CD4-positive, CD25-positive, alpha-beta regulatory T cell (primary cell): ENCODE measurements around the gene RPUSD4. TPM values are rescaled to one million over a fixed set of nuclear protein-coding genes. Genes with fewer than 3 reads are reported as not detected.
A peak's percentile ranks its signal among the peaks of the same experiment; 100 is the strongest.

ENCODE experiments used
- ATAC-seq, 2 donors: fragments of 150-1000 bp; cut with Tn5 transposase; one replicate each; pipeline ENCODE4 v1.10.0; 2021; ENCODE audit warnings: low read depth in 2 of 2, moderate number of reproducible peaks in 2 of 2, moderate library complexity in 1 of 2
- DNase-seq, 3 donors: peaks; one replicate each; pipeline versions ENCODE4 v3.0.0 to v3.0.0-alpha.2; 2012 to 2022; ENCODE audit warnings: mixed read lengths in 1 of 3
- H3K27ac ChIP-seq: one replicate; pipeline ENCODE4 v1.7.0; 2013; ENCODE audit warnings: mild to moderate bottlenecking, low read length; ENCODE audit not compliant: insufficient read depth, poor library complexity, severe bottlenecking
- H3K27me3 ChIP-seq: one replicate; pipeline ENCODE4 v1.7.0; 2013; ENCODE audit warnings: low read length; ENCODE audit not compliant: control insufficient read depth, insufficient read depth
- H3K36me3 ChIP-seq: one replicate; pipeline ENCODE4 v1.7.0; 2013; ENCODE audit warnings: mild to moderate bottlenecking, low read length, moderate library complexity; ENCODE audit not compliant: control insufficient read depth, insufficient read depth
- H3K4me1 ChIP-seq: 2 replicates; pipeline ENCODE4 v1.7.0; 2013; ENCODE audit warnings: mild to moderate bottlenecking, low read length; ENCODE audit not compliant: insufficient read depth, control insufficient read depth, poor library complexity, severe bottlenecking
- H3K4me3 ChIP-seq: one replicate; pipeline ENCODE4 v1.7.0; 2013; ENCODE audit warnings: low read depth, mild to moderate bottlenecking, low read length, moderate library complexity
- H3K9me3 ChIP-seq, 2 experiments: 1 replicate in 1 of 2; 2 replicates in 1 of 2; pipeline ENCODE4 v1.7.0; 2013; ENCODE audit warnings: low read length in 2 of 2, mild to moderate bottlenecking in 1 of 2, moderate library complexity in 1 of 2; ENCODE audit not compliant: control insufficient read depth in 2 of 2
- H3K27ac Mint-ChIP-seq, 3 donors: one replicate each; pipeline ENCODE4 v1.8.0; 2020 to 2022; ENCODE audit warnings: mild to moderate bottlenecking in 3 of 3, mixed read lengths in 3 of 3, moderate library complexity in 2 of 3
- H3K27me3 Mint-ChIP-seq: one replicate; pipeline ENCODE4 v1.8.0; 2022; ENCODE audit warnings: mild to moderate bottlenecking, mixed read lengths
- H3K36me3 Mint-ChIP-seq: one replicate; pipeline ENCODE4 v1.8.0; 2020; ENCODE audit warnings: mixed read lengths
- H3K4me1 Mint-ChIP-seq, 4 donors: one replicate each; pipeline ENCODE4 v1.8.0; 2020 to 2022; ENCODE audit warnings: mixed read lengths in 4 of 4, mild to moderate bottlenecking in 1 of 4
- H3K4me3 Mint-ChIP-seq, 4 donors: one replicate each; pipeline ENCODE4 v1.8.0; 2020 to 2022; ENCODE audit warnings: mild to moderate bottlenecking in 4 of 4, mixed read lengths in 4 of 4, moderate library complexity in 3 of 4
- H3K9me3 Mint-ChIP-seq, 7 donors: one replicate each; pipeline ENCODE4 v1.8.0; 2020 to 2022; ENCODE audit warnings: mixed read lengths in 7 of 7, mild to moderate bottlenecking in 3 of 7, moderate library complexity in 2 of 7
- polyA plus RNA-seq, 4 donors: library from polyadenylated mRNA; unstranded; fragments of 300-500 nt; fragmentation: Illumina TruSeq; gene quantifications; one replicate each; pipeline ENCODE4 v1.2.3, GENCODE V29; 2021
- total RNA-seq: library from RNA; stranded (reverse); gene quantifications from one replicate; pipeline ENCODE4 v1.2.3, GENCODE V29; 2022

Gene RPUSD4
- total and polyA plus RNA-seq, 5 donors from 2014 or later = 20.0 to 34.8 (median 25.0) TPM

DNA sequence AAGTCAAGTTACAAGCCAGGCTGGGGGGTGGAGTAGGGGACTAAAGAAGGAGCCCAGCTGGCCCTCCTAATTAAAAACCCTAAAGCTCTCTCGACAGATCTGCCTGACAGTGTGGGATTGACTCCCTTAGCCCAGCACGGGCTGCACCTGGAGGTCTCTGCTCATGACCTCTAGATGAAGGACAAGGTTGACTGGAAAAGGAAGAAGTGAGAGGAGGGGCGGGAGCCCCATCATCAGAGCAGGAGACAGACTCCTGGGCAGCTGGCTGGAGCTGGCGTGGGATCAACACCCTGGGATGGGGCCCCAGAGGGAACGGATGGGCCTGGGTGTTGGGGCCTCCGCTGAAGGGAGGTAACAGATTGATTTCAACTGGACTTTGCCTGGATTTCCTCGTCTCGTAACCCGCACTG lies 46.1 kb downstream of the RPUSD4 start:
- Histone ChIP-seq H3K36me3 (no peaks in the 10 kb centered on the region), H3K27me3 (no peaks in the 10 kb centered on the region), H3K9me3 (no peaks in the 10 kb centered on the region), H3K4me1 (no peaks in the 10 kb centered on the region), H3K27ac (no peak overlapping the region), H3K4me3 (no peak overlapping the region)
- Mint-ChIP-seq H3K9me3 (peaks cover 0 to 2% (median 0%) of the 10 kb centered on the region in 7 donors), H3K4me3 (no peak overlapping the region), H3K27me3 (peaks cover 12% of the 10 kb centered on the region), H3K36me3 (no peaks in the 10 kb centered on the region), H3K27ac (no peak overlapping the region), H3K4me1 (peaks cover 0 to 5% (median 1%) of the 10 kb centered on the region in 4 donors)
- ATAC-seq = no peak
- DNase-seq = no peak

DNA sequence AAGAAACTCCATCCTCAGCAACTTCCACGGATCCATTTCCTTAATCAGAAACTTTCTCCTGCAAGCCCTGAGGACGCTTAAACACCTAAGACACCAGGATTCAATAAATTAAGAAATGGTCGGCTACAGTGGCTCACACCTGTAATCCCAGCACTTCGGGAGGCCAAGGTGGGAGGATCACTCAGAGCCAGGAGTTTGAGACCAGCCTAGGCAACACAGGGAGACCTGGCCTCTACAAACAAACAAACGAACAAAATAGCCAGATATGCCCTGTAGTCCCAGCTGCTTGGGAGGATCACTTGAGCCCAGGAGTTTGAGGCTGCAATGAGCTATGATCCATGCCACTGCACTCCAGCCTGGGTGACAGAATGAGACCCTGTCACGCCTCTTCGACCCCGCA lies 46.7 kb downstream of the RPUSD4 start:
- peaks cover 0 to 5% (median 1%) of the 10 kb centered on the region in 4 donors for H3K4me1 Mint-ChIP-seq
- no peaks in the 10 kb centered on the region for H3K9me3 ChIP-seq
- no peaks in the 10 kb centered on the region for H3K36me3 Mint-ChIP-seq
- H3K27me3 Mint-ChIP-seq = peaks cover 12% of the 10 kb centered on the region
- H3K27me3 ChIP-seq = no peaks in the 10 kb centered on the region
- no peaks in the 10 kb centered on the region for H3K36me3 ChIP-seq
- no peak overlapping the region for H3K4me3 ChIP-seq
- peaks cover 0 to 2% (median 0%) of the 10 kb centered on the region in 7 donors for H3K9me3 Mint-ChIP-seq
- DNase-seq = no peak
- no peak overlapping the region for H3K27ac Mint-ChIP-seq
- no peaks in the 10 kb centered on the region for H3K4me1 ChIP-seq
- H3K27ac ChIP-seq = no peak overlapping the region
- H3K4me3 Mint-ChIP-seq = no peak overlapping the region
- ATAC-seq = no peak

DNA sequence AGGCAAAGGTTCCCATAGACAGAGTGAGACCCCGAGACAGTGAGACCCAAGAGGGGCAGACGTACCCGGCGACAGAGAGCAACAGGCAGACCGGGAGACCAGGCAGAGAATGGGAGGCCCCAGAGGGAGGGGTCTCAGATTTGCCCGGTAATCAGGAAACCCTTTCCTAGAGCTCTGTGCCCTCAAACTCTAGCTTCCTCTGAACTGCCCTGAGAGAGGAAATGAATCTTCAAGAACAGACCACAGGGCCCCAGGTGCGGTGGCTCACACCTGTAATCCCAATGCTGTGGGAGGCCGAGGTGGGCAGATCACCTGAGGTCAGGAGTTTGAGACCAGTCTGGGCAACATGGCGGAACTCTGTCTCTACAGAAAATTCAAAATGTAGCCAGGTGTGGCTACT lies 47.7 kb downstream of the RPUSD4 start:
- no peaks in the 10 kb centered on the region for H3K9me3 ChIP-seq
- Mint-ChIP-seq H3K4me1 (peaks cover 0 to 5% (median 1%) of the 10 kb centered on the region in 4 donors), H3K27me3 (peaks cover 12% of the 10 kb centered on the region), H3K36me3 (no peaks in the 10 kb centered on the region), H3K4me3 (no peak overlapping the region), H3K9me3 (no peaks in the 10 kb centered on the region), H3K27ac (no peak overlapping the region)
- no peak overlapping the region for H3K27ac ChIP-seq
- H3K27me3 ChIP-seq = no peaks in the 10 kb centered on the region
- H3K4me3 ChIP-seq = no peak overlapping the region
- no peaks in the 10 kb centered on the region for H3K4me1 ChIP-seq
- DNase-seq (peak in 1 of 3 donors; percentile 31), ATAC-seq (no peak)
- no peaks in the 10 kb centered on the region for H3K36me3 ChIP-seq

- H3K9me3 ChIP-seq = no peaks in the 10 kb centered on the region
- no peaks in the 10 kb centered on the region for H3K36me3 ChIP-seq
- H3K4me3 Mint-ChIP-seq = no peak overlapping the region
- no peak overlapping the region for H3K27ac Mint-ChIP-seq
- no peaks in the 10 kb centered on the region for H3K9me3 Mint-ChIP-seq
- no peaks in the 10 kb centered on the region for H3K4me1 ChIP-seq
- ATAC-seq (no peak), DNase-seq (no peak)
- H3K4me1 Mint-ChIP-seq = peaks cover 0 to 5% (median 1%) of the 10 kb centered on the region in 4 donors
- H3K4me3 ChIP-seq = no peak overlapping the region
- H3K27me3 ChIP-seq = no peaks in the 10 kb centered on the region
- no peak overlapping the region for H3K27ac ChIP-seq
- H3K27me3 Mint-ChIP-seq = peaks cover 9% of the 10 kb centered on the region
- no peaks in the 10 kb centered on the region for H3K36me3 Mint-ChIP-seq
These were observed 48.3 kb downstream of the RPUSD4 start for GRCh38 chr11:126163074-126163700.

DNA sequence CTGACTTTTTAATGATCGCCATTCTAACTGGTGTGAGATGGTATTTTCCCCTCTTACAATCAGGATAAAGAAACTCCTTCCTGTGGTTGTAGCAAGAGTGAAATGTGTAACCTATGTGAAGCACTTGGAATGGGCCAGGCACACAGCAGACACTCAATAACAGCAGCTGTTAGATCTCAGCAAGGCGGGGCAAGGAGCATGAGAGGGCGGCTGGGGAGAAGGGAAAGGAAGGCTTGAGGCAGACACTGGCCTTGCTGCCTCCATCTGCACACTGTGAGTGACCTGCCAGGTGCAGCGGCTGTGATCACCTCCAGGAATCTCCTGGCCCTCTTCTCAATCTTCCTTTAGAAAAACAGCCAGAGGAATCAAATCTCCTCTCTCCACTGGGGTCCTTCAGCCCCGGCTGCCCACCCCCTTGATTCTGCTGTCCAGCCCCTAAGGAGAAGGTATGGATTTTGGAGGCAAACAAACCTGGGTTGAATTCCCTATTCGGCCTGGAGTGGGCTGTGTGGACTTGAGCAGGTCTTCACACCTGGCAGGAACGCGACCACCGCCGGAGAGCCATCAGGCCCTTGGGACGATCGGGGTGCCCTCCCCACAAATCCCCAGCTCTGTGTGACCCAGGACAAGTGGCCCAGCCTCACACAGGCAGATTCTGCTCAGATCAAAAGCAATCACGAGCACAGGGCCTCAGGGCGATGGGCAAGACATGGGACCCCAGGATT lies 49.0 kb downstream of the RPUSD4 start:
- Mint-ChIP-seq H3K27me3 (peaks cover 8% of the 10 kb centered on the region), H3K9me3 (no peaks in the 10 kb centered on the region), H3K27ac (no peak overlapping the region), H3K4me1 (peaks cover 0 to 5% (median 1%) of the 10 kb centered on the region in 4 donors), H3K4me3 (no peak overlapping the region), H3K36me3 (no peaks in the 10 kb centered on the region)
- ATAC-seq (no peak), DNase-seq (no peak)
- Histone ChIP-seq H3K27me3 (no peaks in the 10 kb centered on the region), H3K4me3 (no peak overlapping the region), H3K36me3 (no peaks in the 10 kb centered on the region), H3K27ac (no peak overlapping the region), H3K4me1 (no peaks in the 10 kb centered on the region), H3K9me3 (no peaks in the 10 kb centered on the region)

DNA sequence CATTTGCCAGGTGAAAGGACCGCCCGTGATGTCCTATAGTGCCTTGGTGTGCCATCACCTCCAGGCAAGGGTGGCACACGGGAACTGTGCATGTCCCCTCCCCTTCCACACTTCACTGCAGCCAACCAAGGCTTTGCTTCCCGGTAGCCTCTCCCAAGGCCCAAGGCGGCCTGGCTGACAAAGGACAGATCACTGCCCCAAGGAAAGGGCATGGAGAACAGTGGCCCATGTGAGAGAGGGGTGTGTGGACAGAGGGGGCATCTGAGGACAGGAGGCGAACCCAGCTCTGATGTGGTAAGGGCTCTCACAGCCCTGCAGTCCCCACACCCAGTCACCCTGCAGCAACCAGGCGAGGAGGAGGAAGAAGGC lies 50.4 kb downstream of the RPUSD4 start:
- H3K27ac ChIP-seq = no peak overlapping the region
- no peak for DNase-seq
- H3K27me3 ChIP-seq = no peaks in the 10 kb centered on the region
- H3K4me1 ChIP-seq = no peaks in the 10 kb centered on the region
- no peak overlapping the region for H3K4me3 ChIP-seq
- H3K4me1 Mint-ChIP-seq = peaks cover 0 to 5% (median 1%) of the 10 kb centered on the region in 4 donors
- H3K4me3 Mint-ChIP-seq = no peak overlapping the region
- H3K36me3 ChIP-seq = no peaks in the 10 kb centered on the region
- no peaks in the 10 kb centered on the region for H3K36me3 Mint-ChIP-seq
- ATAC-seq = no peak
- H3K27me3 Mint-ChIP-seq = peaks cover 8% of the 10 kb centered on the region
- no peak overlapping the region for H3K27ac Mint-ChIP-seq
- no peaks in the 10 kb centered on the region for H3K9me3 ChIP-seq
- H3K9me3 Mint-ChIP-seq = peaks cover 0 to under 1% (median 0%) of the 10 kb centered on the region in 7 donors

GRCh38 chr11:126160345-126161022 lies 51.0 kb downstream of the RPUSD4 start:
- DNase-seq (no peak), ATAC-seq (no peak)
- Mint-ChIP-seq H3K36me3 (no peaks in the 10 kb centered on the region), H3K9me3 (peaks cover 0 to 2% (median 0%) of the 10 kb centered on the region in 7 donors), H3K4me3 (no peak overlapping the region), H3K4me1 (peaks cover 0 to 5% (median 1%) of the 10 kb centered on the region in 4 donors), H3K27ac (no peak overlapping the region), H3K27me3 (peaks cover 8% of the 10 kb centered on the region)
- no peaks in the 10 kb centered on the region for H3K4me1 ChIP-seq
- H3K36me3 ChIP-seq = no peaks in the 10 kb centered on the region
- no peak overlapping the region for H3K27ac ChIP-seq
- H3K4me3 ChIP-seq = no peak overlapping the region
- H3K27me3 ChIP-seq = no peaks in the 10 kb centered on the region
- H3K9me3 ChIP-seq = no peaks in the 10 kb centered on the region
